Pons (tissue), 1 donor: Measurements from ENCODE around the gene FCSK.

Experiments
- DNase-seq: peaks from one replicate; pipeline ENCODE4 v3.0.0-alpha.2; 2016; ENCODE audit warnings: low spot score

FCSK gene

GRCh38 chr16:70480127-70481105 lies 26.0 kb downstream of the FCSK start:
- no peak for DNase-seq

- no peak for DNase-seq
Measured at GRCh38 chr16:70481929-70482536, 27.6 kb downstream of the FCSK start.

GRCh38 chr16:70482624-70483023 lies 28.2 kb downstream of the FCSK start:
- no peak for DNase-seq

DNA sequence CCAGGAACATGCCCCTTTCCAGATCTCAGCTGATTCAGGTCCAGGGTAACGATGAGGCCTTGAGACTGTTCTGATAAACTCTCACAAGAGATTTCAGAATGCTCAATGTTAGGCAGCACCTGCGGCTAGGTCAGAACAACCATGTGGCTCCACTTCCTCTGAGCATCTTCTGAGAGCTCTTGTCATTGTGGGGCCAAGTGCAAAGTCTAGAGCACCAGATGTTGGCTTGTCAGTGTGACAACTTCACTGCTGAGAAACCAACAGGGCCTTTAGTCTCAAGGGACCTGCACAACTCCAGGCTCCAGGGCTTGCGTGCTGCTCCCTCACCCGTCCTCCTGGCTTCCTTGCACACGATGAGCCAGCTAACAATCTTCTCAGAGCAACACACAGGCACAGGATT lies 29.0 kb downstream of the FCSK start:
- DNase-seq, result peak; percentile 6

DNA sequence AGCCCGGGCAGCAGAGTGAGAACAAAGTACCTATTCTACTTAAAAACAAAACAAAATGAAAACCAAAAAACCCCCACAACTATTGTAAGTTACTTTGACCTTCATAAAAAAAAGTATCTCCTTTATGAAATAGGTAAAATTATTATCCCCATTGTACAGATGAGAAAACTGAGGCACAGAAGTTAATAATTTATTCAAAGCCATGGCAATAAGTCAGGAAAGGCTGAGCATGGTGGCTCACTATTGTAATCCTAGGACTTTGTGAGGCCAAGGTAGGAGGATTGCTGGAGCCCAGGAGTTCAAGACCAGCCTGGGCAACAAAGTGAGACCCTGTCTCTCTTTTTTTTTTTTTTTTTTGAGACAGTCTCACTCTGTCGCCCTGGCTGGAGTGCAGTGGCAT lies 30.5 kb downstream of the FCSK start:
- no peak for DNase-seq

- no peak for DNase-seq
Measured at GRCh38 chr16:70490261-70490660, 35.9 kb downstream of the FCSK start.

GRCh38 chr16:70493802-70494201 lies 39.4 kb downstream of the FCSK start:
- DNase-seq, result no peak

DNA sequence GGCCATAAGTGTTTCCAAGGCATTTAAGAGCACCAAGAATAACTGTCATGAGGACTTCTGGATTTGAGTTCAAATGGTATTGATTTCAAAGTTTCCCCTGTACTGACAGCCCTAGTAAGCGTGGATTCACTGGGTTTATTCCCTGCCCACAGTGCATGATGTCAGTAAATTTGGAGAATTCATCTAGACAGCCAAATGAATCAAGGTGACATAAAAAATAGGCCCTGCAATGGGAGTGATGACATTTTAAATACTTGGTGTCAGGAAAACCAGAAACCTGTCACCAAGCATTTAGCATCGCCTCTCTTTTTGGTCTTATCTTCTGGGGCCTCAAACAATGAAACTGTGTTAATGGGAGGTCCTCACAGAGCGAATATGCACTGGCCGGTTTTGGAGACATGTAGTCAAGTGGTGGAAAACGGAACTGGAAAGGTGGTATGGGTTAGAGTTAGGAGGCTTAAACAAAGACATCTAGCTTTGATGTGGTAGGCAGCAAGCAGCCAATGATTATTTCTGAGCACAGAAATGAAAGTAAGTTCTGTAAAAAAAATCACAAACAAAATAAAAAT lies 39.9 kb downstream of the FCSK start:
- DNase-seq, result no peak

GRCh38 chr16:70494777-70495176 lies 40.4 kb downstream of the FCSK start:
- no peak for DNase-seq

DNA sequence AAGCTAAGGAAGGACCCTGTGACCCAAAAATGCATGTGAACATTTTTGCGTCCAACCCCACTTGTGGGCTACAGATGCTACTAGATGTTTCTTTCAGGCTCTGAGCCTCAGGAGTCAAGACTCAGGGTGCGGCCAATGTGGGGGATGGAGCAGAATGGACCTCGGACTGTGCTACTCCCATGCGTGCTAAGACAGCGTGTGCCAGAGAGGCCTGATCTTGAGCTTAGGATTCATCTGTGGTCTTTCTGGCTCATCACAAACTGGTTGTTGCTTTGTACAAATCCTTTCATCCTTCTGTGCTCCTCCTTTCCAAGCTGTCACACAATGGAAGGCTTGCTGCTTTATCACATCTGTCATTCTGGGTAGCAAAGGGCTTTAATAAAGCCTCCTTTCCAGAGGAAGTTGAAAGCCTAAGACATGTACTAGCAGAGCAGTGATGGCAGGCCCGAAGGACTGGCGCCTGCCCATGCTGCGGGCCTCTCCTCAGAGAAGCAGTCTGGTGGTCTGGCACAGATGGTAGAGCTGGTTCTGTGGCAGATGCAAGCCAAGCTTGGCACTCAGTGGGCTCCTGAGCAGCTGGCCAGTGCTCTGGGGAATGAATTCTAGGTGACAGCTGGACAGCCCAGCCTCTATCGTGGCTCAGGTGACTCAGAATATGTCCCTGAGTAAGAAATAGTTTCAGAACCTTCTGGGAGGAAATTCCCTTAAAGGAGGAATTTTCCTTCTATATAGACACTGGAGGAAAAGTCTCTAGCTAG lies 41.2 kb downstream of the FCSK start:
- DNase-seq, result peak; percentile 4

- no peak for DNase-seq
Measured at GRCh38 chr16:70496513-70496912, 42.1 kb downstream of the FCSK start.

DNA sequence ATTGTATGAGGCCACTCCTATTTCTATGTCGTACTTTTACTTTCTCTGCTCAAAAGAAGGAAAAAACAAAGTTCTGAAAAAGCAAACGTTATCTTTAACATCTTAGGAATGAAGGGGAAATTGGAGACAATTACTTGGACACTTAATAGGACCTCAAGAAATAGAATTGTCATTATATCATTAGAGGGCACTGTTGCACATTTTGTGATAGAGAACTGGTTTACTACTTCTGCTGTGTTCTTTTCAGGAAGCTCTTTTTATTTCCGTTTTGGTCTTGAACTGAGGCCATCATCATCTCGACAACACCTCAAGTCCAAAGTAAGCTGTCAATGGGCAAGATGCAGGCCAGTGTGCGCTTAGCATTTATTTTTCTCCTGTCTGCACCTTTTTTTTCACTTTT lies 54.4 kb downstream of the FCSK start:
- DNase-seq, result no peak

DNA sequence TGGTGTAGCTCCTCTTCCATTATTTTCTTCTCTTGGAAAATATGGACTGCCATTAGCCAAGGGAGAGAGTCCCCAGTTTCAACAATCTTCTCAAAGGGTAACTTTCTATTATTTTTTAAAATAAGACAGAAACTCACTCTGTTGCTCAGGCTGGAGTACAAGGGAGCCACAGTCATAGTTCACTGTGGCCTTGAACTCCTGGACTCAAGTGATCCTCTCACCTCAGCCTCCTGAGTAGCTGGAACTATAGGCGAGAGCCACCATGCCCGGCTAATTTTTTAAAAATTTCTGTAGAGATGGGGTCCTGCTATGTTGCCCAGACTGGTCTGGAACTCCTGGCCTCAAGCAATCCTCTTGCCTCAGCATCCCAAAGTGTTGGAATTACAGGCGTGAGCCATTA lies 55.8 kb downstream of the FCSK start:
- no peak for DNase-seq

- no peak for DNase-seq
Measured at GRCh38 chr16:70511833-70512232, 57.4 kb downstream of the FCSK start.

GRCh38 chr16:70512456-70512855 lies 58.1 kb downstream of the FCSK start:
- DNase-seq, result no peak

- DNase-seq, result no peak
Measured at GRCh38 chr16:70520612-70521297, 66.4 kb downstream of the FCSK start.

GRCh38 chr16:70522216-70523075 lies 68.1 kb downstream of the FCSK start:
- peak; percentile 22 for DNase-seq

- peak; percentile 78 for DNase-seq
Measured at GRCh38 chr16:70523076-70523742, 68.8 kb downstream of the FCSK start, which contains the start of gene COG4. TSS of gene COG4 (minus strand) at chr16:70523554. CDS start at chr16:70523543, 11 bp downstream.

- DNase-seq, result peak; percentile 77
Measured at GRCh38 chr16:70523743-70524398, 69.5 kb downstream of the FCSK start, which contains the start of gene SF3B3. TSS of gene SF3B3 (plus strand) at chr16:70523816. CDS start at chr16:70526657, 2,841 bp downstream.
